ENCODE data around the gene HDAC1.

The HDAC1 gene

DNA sequence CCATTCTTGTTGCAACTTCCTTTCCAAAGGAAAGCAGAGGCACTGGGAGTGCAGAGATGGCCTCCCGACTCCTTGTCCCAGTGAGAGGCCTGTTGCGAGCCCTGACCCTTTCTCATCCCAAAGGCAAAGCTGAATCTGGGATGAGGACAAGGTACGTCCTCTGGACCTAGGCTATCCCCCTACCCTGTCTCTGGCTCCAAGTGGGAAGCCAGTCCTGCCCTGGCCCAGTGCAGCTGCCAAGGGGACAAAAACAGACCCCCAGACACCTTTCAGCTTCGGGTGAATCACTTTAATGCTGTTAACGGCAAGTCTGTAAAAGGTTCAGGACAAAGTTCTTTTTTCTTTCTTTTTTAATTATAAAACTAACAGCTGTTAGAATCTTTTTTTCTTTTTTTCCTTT, 73.0 kb downstream of the HDAC1 start:
- peaks cover 5% of the 10 kb centered on the region for H3K27me3 ChIP-seq (ENCODE audit: insufficient read depth, insufficient read length)
- TF ChIP-seq ZNF274 (IDR thresholded peaks at IDR 0.05; ENCODE audit: low read depth, low read length) (no peak), YY1 (IDR thresholded peaks at IDR 0.05; ENCODE audit: insufficient read depth, insufficient read length) (no peak), SUZ12 (IDR thresholded peaks at IDR 0.05; ENCODE audit: extremely low read depth, insufficient read depth, insufficient read length) (no peak)
- H3K9ac ChIP-seq (ENCODE audit: insufficient read length, low read depth) = no peak overlapping the region
- no peak overlapping the region for H3K4me3 ChIP-seq (ENCODE audit: insufficient read length, low read depth)
- no peak for DNase-seq (ENCODE audit: low read depth, low spot score)
- peaks cover 76% of the 10 kb centered on the region for H3K36me3 ChIP-seq (ENCODE audit: insufficient read depth, insufficient read length, low read length)
- H3K9me3 ChIP-seq (ENCODE audit: insufficient read depth, low read length) = no peaks in the 10 kb centered on the region
- H3K4me1 ChIP-seq (ENCODE audit: insufficient read depth, insufficient read length) = peaks cover 19% of the 10 kb centered on the region

DNA sequence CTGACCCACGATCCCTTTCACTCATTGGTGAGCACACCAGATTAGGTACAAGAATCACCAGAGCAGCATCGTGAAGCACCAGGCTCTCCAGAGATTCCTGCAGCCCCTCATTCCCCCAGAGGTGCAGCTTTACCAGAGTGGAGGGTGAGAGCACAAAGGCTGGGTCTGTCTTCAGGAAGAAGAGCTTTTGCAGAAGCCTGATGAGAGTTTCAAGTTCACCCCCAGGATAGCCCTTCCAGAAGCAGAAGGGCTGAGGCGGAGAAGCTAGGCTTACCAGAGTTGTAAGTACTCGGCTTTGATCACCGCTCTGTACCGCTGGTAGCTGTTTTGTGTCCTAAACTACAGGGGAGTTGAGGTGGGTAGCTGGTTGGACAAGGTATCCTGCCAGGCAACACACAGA, 73.6 kb downstream of the HDAC1 start:
- TF ChIP-seq YY1 (IDR thresholded peaks at IDR 0.05; ENCODE audit: insufficient read depth, insufficient read length) (no peak), SUZ12 (IDR thresholded peaks at IDR 0.05; ENCODE audit: extremely low read depth, insufficient read depth, insufficient read length) (no peak), ZNF274 (IDR thresholded peaks at IDR 0.05; ENCODE audit: low read depth, low read length) (no peak)
- peaks cover 5% of the 10 kb centered on the region for H3K27me3 ChIP-seq (ENCODE audit: insufficient read depth, insufficient read length)
- no peak for DNase-seq (ENCODE audit: low read depth, low spot score)
- H3K4me3 ChIP-seq (ENCODE audit: insufficient read length, low read depth) = no peak overlapping the region
- H3K36me3 ChIP-seq (ENCODE audit: insufficient read depth, insufficient read length, low read length) = peaks cover 79% of the 10 kb centered on the region
- H3K9ac ChIP-seq (ENCODE audit: insufficient read length, low read depth) = no peak overlapping the region
- H3K4me1 ChIP-seq (ENCODE audit: insufficient read depth, insufficient read length) = peaks cover 19% of the 10 kb centered on the region
- H3K9me3 ChIP-seq (ENCODE audit: insufficient read depth, low read length) = no peaks in the 10 kb centered on the region

DNA sequence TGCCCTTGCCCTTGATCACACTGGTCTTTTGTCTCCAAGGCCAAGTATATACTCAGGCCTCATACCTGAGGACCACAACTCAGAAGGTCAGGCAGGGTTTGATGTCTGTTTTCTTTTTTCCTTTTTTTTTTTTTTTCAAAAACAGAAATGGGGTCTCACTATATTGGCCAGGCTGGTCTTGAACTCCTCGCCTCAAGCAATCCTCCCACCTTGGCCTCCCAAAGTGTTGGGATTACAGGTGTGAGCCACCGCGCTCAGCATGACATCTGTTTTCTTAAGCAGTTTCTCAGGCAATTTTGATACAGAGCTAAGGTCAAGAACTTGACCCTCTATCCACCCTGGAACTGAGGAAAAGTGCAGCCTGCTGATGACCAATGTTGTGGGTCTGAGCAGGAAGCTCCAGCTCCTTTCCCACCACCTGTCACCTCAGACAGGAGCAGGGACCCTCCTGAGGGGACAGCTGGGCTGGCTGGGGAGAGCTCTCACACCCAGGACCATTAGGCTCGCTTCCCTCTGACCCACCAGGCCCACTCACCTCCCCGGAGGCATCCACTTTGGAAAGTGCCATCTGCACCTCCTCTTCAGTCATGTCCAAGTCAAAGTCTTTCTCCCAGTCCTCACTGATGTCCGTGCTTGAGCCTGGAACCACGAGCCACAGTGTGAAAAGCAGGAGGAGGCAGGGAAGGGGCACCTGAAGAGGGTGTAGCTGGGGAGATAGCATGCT, 76.2 kb downstream of the HDAC1 start:
- no peak for DNase-seq (ENCODE audit: low read depth, low spot score)
- Histone ChIP-seq H3K36me3 (ENCODE audit: insufficient read depth, insufficient read length, low read length) (peaks cover 90% of the 10 kb centered on the region), H3K4me3 (ENCODE audit: insufficient read length, low read depth) (no peak overlapping the region), H3K9me3 (ENCODE audit: insufficient read depth, low read length) (no peaks in the 10 kb centered on the region), H3K27me3 (ENCODE audit: insufficient read depth, insufficient read length) (no peaks in the 10 kb centered on the region), H3K9ac (ENCODE audit: insufficient read length, low read depth) (no peak overlapping the region), H3K4me1 (ENCODE audit: insufficient read depth, insufficient read length) (peaks cover 6% of the 10 kb centered on the region)
- no peak for TF ChIP-seq YY1 (IDR thresholded peaks at IDR 0.05; ENCODE audit: insufficient read depth, insufficient read length)
- no peak for TF ChIP-seq ZNF274 (IDR thresholded peaks at IDR 0.05; ENCODE audit: low read depth, low read length)
- TF ChIP-seq SUZ12 (IDR thresholded peaks at IDR 0.05; ENCODE audit: extremely low read depth, insufficient read depth, insufficient read length) = no peak

DNA sequence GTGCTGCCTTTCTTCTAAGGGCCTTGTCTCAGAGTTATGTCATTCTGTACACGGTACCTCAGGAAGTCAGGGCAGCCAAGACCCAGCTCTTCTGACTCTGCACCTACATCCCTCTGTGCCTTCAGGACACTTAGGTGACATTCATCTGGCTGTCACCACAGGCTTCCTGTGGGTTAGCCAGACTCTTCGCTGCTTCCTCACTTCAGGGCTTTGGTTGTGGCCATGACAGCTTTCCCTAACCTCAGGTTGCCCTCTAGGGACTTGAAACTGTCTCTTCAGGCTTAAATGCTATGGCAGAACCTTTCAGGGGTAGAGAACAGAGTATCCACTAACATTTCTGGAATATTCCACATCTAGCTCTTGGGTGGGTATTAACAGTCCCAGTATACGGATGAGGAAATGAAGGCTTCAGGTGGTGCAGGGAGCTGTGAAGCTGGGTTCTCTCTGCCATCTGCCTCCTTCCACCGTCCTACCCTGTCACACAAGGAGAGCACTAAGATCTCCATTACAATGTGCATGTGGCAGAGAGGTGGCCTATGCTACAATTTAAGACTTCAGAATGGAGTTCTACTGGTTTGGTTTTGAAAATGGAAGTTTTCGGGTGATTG, 80.4 kb downstream of the HDAC1 start:
- TF ChIP-seq ZNF274 (IDR thresholded peaks at IDR 0.05; ENCODE audit: low read depth, low read length) = no peak
- TF ChIP-seq SUZ12 (IDR thresholded peaks at IDR 0.05; ENCODE audit: extremely low read depth, insufficient read depth, insufficient read length) = no peak
- TF ChIP-seq YY1 (IDR thresholded peaks at IDR 0.05; ENCODE audit: insufficient read depth, insufficient read length) = no peak
- H3K27me3 ChIP-seq (ENCODE audit: insufficient read depth, insufficient read length) = no peaks in the 10 kb centered on the region
- DNase-seq (ENCODE audit: low read depth, low spot score) = no peak
- no peak overlapping the region for H3K4me3 ChIP-seq (ENCODE audit: insufficient read length, low read depth)
- peaks cover 93% of the 10 kb centered on the region for H3K36me3 ChIP-seq (ENCODE audit: insufficient read depth, insufficient read length, low read length)
- no peak overlapping the region for H3K9ac ChIP-seq (ENCODE audit: insufficient read length, low read depth)
- H3K9me3 ChIP-seq (ENCODE audit: insufficient read depth, low read length) = no peaks in the 10 kb centered on the region
- H3K4me1 ChIP-seq (ENCODE audit: insufficient read depth, insufficient read length) = no peaks in the 10 kb centered on the region

DNA sequence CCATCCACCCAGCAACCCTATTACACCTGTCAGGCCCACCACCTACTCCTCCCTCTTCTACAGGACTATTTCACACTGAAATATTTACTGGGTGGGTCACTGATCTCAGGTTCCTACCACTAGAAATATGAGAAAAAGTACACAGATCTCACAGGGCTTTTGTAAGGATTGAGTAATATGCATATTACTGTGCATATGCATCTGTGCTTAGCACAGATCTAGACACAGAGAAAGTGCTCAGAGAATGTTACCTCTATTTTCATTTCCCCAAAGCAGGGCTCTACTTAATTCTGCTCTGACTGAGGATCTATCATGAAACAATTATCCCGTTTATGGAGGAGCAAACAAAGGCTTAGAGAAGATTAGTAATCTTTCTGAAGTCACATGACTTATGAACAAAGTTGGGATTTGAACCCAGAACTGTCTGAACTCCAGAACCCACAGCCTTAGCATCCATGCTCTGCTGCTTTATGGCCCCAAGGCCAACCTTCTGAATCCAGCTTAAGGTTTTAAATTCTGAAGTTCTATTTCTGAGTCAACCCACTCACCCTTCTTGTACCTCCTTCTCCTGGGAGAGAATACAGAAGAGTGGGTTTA, 82.2 kb downstream of the HDAC1 start:
- Histone ChIP-seq H3K27me3 (ENCODE audit: insufficient read depth, insufficient read length) (no peaks in the 10 kb centered on the region), H3K4me3 (ENCODE audit: insufficient read length, low read depth) (no peak overlapping the region), H3K9ac (ENCODE audit: insufficient read length, low read depth) (no peak overlapping the region), H3K4me1 (ENCODE audit: insufficient read depth, insufficient read length) (no peaks in the 10 kb centered on the region), H3K36me3 (ENCODE audit: insufficient read depth, insufficient read length, low read length) (peaks cover 93% of the 10 kb centered on the region), H3K9me3 (ENCODE audit: insufficient read depth, low read length) (no peaks in the 10 kb centered on the region)
- TF ChIP-seq YY1 (IDR thresholded peaks at IDR 0.05; ENCODE audit: insufficient read depth, insufficient read length) (no peak), ZNF274 (IDR thresholded peaks at IDR 0.05; ENCODE audit: low read depth, low read length) (no peak), SUZ12 (IDR thresholded peaks at IDR 0.05; ENCODE audit: extremely low read depth, insufficient read depth, insufficient read length) (no peak)
- no peak for DNase-seq (ENCODE audit: low read depth, low spot score)

DNA sequence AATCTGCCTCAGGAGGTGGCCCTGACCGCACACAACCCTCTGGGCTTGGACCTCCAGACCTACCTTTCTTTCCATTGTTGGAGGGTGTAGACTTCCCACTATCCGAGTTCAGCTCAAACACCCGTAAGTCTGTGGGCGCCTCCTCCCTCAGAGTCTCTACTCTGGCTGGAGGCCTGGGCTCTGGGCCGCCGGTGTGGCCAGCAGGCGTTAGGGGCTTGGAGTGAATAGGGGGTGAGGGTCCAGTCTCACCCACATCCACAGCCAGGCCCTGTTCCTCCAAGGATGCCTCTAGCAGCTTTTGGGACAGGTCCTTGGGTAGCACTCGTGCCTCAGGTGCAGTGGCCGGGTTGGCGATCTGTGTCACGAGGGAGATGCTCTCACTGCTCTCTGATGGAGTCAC, 84.3 kb downstream of the HDAC1 start:
- H3K4me1 ChIP-seq (ENCODE audit: insufficient read depth, insufficient read length) = no peaks in the 10 kb centered on the region
- H3K27me3 ChIP-seq (ENCODE audit: insufficient read depth, insufficient read length) = no peaks in the 10 kb centered on the region
- peaks cover 97% of the 10 kb centered on the region for H3K36me3 ChIP-seq (ENCODE audit: insufficient read depth, insufficient read length, low read length)
- no peak for TF ChIP-seq ZNF274 (IDR thresholded peaks at IDR 0.05; ENCODE audit: low read depth, low read length)
- TF ChIP-seq SUZ12 (IDR thresholded peaks at IDR 0.05; ENCODE audit: extremely low read depth, insufficient read depth, insufficient read length) = no peak
- TF ChIP-seq YY1 (IDR thresholded peaks at IDR 0.05; ENCODE audit: insufficient read depth, insufficient read length) = no peak
- no peak for DNase-seq (ENCODE audit: low read depth, low spot score)
- H3K9ac ChIP-seq (ENCODE audit: insufficient read length, low read depth) = no peak overlapping the region
- no peak overlapping the region for H3K4me3 ChIP-seq (ENCODE audit: insufficient read length, low read depth)
- H3K9me3 ChIP-seq (ENCODE audit: insufficient read depth, low read length) = no peaks in the 10 kb centered on the region

DNA sequence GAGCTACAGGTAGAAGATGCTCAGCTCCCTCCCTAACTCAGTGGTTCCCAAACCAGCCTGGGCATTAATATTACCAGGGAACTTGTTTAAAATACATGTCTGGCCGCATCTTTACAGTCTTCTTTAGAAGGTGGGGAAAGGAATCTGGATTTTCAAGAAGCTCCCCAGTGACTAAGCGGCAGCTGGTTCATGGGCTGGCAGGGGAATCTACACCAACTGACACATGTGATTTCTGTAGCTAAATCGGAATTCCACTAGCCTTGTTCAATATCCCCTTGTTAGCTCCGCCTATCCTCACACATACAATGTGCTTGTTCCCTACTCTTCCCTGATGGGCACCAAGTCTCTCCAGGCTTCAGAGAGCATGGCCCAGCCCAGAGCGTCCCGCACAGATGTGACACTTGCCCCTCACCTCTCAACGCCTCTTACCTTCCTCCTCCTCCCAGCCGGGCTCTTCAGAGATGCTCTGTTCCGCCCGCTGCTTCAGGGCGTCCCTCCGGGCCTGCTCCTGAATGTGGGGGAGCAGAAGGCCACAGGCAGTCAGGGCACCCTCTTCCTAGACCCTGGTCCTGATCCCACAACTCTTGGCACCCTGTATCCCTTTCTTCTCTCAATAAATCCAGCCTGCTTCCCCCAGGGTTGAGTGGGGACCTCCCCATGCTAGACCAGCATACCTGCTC, 85.8 kb downstream of the HDAC1 start:
- Histone ChIP-seq H3K4me3 (ENCODE audit: insufficient read length, low read depth) (no peak overlapping the region), H3K9me3 (ENCODE audit: insufficient read depth, low read length) (no peaks in the 10 kb centered on the region), H3K27me3 (ENCODE audit: insufficient read depth, insufficient read length) (no peaks in the 10 kb centered on the region), H3K4me1 (ENCODE audit: insufficient read depth, insufficient read length) (no peaks in the 10 kb centered on the region), H3K9ac (ENCODE audit: insufficient read length, low read depth) (no peak overlapping the region), H3K36me3 (ENCODE audit: insufficient read depth, insufficient read length, low read length) (peaks cover 97% of the 10 kb centered on the region)
- TF ChIP-seq SUZ12 (IDR thresholded peaks at IDR 0.05; ENCODE audit: extremely low read depth, insufficient read depth, insufficient read length) = no peak
- TF ChIP-seq ZNF274 (IDR thresholded peaks at IDR 0.05; ENCODE audit: low read depth, low read length) = no peak
- no peak for TF ChIP-seq YY1 (IDR thresholded peaks at IDR 0.05; ENCODE audit: insufficient read depth, insufficient read length)
- DNase-seq (ENCODE audit: low read depth, low spot score) = no peak

All from NT2/D1 (cell line).